EL (cell line): Measurements from ENCODE around the gene CDC14C.
"Not testable (repeated sequence)": the region's sequence is repeated elsewhere in the genome, so short reads cannot be mapped to it uniquely, and the experiment has no call there.

Experiments used
- DNase-seq: peaks from one replicate; pipeline ENCODE4 v3.0.0-alpha.2; 2016

CDC14C gene

GRCh38 chr7:48924433-48924832 is at the start of gene CDC14C:
Gene CDC14C, plus strand, starts transcription at chr7:48924547. Its CDS starts 126 bp downstream, at chr7:48924673.
- DNase-seq, result no peak

- no peak for DNase-seq
Measured at GRCh38 chr7:48875045-48875916, 49.1 kb upstream of the CDC14C start.

- DNase-seq, result no peak
Measured at GRCh38 chr7:48876087-48876486, 48.3 kb upstream of the CDC14C start.

GRCh38 chr7:48880851-48881250 is 43.5 kb upstream of the CDC14C start:
- DNase-seq, result no peak

- DNase-seq, result no peak
Measured at GRCh38 chr7:48887500-48887899, 36.8 kb upstream of the CDC14C start.

- DNase-seq, result no peak
Measured at GRCh38 chr7:48894574-48894973, 29.8 kb upstream of the CDC14C start.

- no peak for DNase-seq
Measured at GRCh38 chr7:48899932-48900331, 24.4 kb upstream of the CDC14C start.

- DNase-seq, result no peak
Measured at GRCh38 chr7:48901966-48902365, 22.4 kb upstream of the CDC14C start.

- no peak for DNase-seq
Measured at GRCh38 chr7:48904975-48905374, 19.4 kb upstream of the CDC14C start.

- DNase-seq, result not testable (repeated sequence)
Measured at GRCh38 chr7:48905686-48906085, 18.7 kb upstream of the CDC14C start.

GRCh38 chr7:48909887-48910286 is 14.5 kb upstream of the CDC14C start:
- DNase-seq, result not testable (repeated sequence)

GRCh38 chr7:48931481-48931880 is 7.1 kb downstream of the CDC14C start:
- no peak for DNase-seq

GRCh38 chr7:48932126-48932910 is 8.0 kb downstream of the CDC14C start:
- DNase-seq, result no peak

GRCh38 chr7:48933549-48934085 is 9.3 kb downstream of the CDC14C start:
- DNase-seq, result no peak

- no peak for DNase-seq
Measured at GRCh38 chr7:48938539-48939295, 14.4 kb downstream of the CDC14C start.

- no peak for DNase-seq
Measured at GRCh38 chr7:48943279-48943990, 19.1 kb downstream of the CDC14C start.

- no peak for DNase-seq
Measured at GRCh38 chr7:48955916-48956315, 31.6 kb downstream of the CDC14C start.

- DNase-seq, result no peak
Measured at GRCh38 chr7:48959676-48960075, 35.3 kb downstream of the CDC14C start.

GRCh38 chr7:48962821-48963505 is 38.6 kb downstream of the CDC14C start:
- no peak for DNase-seq

GRCh38 chr7:48964074-48964473 is 39.7 kb downstream of the CDC14C start:
- DNase-seq, result no peak

- no peak for DNase-seq
Measured at GRCh38 chr7:48971173-48971572, 46.8 kb downstream of the CDC14C start.

- no peak for DNase-seq
Measured at GRCh38 chr7:48976253-48976652, 51.9 kb downstream of the CDC14C start.
